Naive thymus-derived CD8-positive, alpha-beta T cell (primary cell): ENCODE results near the gene LMX1B. TPM values are rescaled to one million over a fixed set of nuclear protein-coding genes. Genes with fewer than 3 reads are reported as not detected.

Source experiments
- ATAC-seq, 2 donors: fragments of 150-1000 bp; cut with Tn5 transposase in 1 of 2; sonication (Bioruptor Pico), chemical (Tn5 transposase) in 1 of 2; 1 replicate in 1 of 2; 2 replicates in 1 of 2; pipeline ENCODE4 v1.10.0; 2021; ENCODE audit warnings: mild to moderate bottlenecking in 2 of 2, moderate library complexity in 2 of 2
- POLR2A ChIA-PET: fragments of 350-600 bp; sonication (Branson Sonifier 250); formaldehyde crosslinking; loops from one replicate; lab custom pipeline; 2021; ENCODE audit warnings: antibody characterized with exemption; lab: Charles Lee
- DNase-seq, 10 donors: peaks; one replicate each; pipeline versions ENCODE4 v3.0.0 to v3.0.0-alpha.2; 2020 to 2022
- H3K27ac Mint-ChIP-seq, 10 donors: one replicate each; pipeline ENCODE4 v1.8.0; 2020 to 2022; ENCODE audit warnings: mild to moderate bottlenecking in 10 of 10, mixed read lengths in 10 of 10, moderate library complexity in 4 of 10, inconsistent platforms in 1 of 10
- H3K27me3 Mint-ChIP-seq, 5 donors: one replicate each; pipeline ENCODE4 v1.8.0; 2021 to 2022; ENCODE audit warnings: mixed read lengths in 5 of 5
- H3K36me3 Mint-ChIP-seq, 3 donors: one replicate each; pipeline ENCODE4 v1.8.0; 2020 to 2022; ENCODE audit warnings: mixed read lengths in 3 of 3, mild to moderate bottlenecking in 2 of 3, inconsistent platforms in 1 of 3
- H3K4me1 Mint-ChIP-seq, 4 donors: one replicate each; pipeline ENCODE4 v1.8.0; 2021 to 2022; ENCODE audit warnings: mixed read lengths in 4 of 4
- H3K4me3 Mint-ChIP-seq, 10 donors: one replicate each; pipeline ENCODE4 v1.8.0; 2020 to 2022; ENCODE audit warnings: mild to moderate bottlenecking in 10 of 10, mixed read lengths in 10 of 10, moderate library complexity in 6 of 10, inconsistent platforms in 1 of 10
- H3K9me3 Mint-ChIP-seq, 9 donors: one replicate each; pipeline ENCODE4 v1.8.0; 2020 to 2022; ENCODE audit warnings: mixed read lengths in 9 of 9, mild to moderate bottlenecking in 3 of 9, inconsistent platforms in 1 of 9, moderate library complexity in 1 of 9
- polyA plus RNA-seq, 3 donors: library from polyadenylated mRNA; unstranded; fragments of 300-500 nt; fragmentation: Illumina TruSeq; gene quantifications; one replicate each; pipeline ENCODE4 v1.2.3, GENCODE V29; 2021
- total RNA-seq, 8 experiments: library from RNA in 2 of 8; stranded (reverse) in 2 of 8; gene quantifications; one replicate each; pipeline ENCODE4 v1.2.3 and lab custom pipeline; 2021 to 2026

Gene LMX1B
- total and polyA plus RNA-seq, 5 experiments from 2014 or later, result not detected

- DNase-seq (no peak), ATAC-seq (peak in 1 of 2 donors; percentile 22)
- Mint-ChIP-seq H3K4me1 (peaks cover 1 to 6% (median 4%) of the 10 kb centered on the region in 4 donors), H3K27ac (no peak overlapping the region), H3K4me3 (peak overlapping the region in 7 of 10 donors; percentile 19 to 46 (median 36)), H3K9me3 (peaks cover 0 to 3% (median 0%) of the 10 kb centered on the region in 9 donors), H3K27me3 (peaks cover 44 to 90% (median 80%) of the 10 kb centered on the region in 5 donors), H3K36me3 (peaks cover 0 to 2% (median 0%) of the 10 kb centered on the region in 3 donors)
- POLR2A ChIA-PET, result no interaction called here
Measured at GRCh38 chr9:126682928-126683697, 69.4 kb downstream of the LMX1B start.

- H3K36me3 Mint-ChIP-seq, result peaks cover 0 to 2% (median 0%) of the 10 kb centered on the region in 3 donors
- POLR2A ChIA-PET, result no interaction called here
- H3K4me3 Mint-ChIP-seq, result peak overlapping the region in 7 of 10 donors; percentile 19 to 46 (median 36)
- no peak for ATAC-seq
- no peak for DNase-seq
- peaks cover 1 to 6% (median 4%) of the 10 kb centered on the region in 4 donors for H3K4me1 Mint-ChIP-seq
- H3K9me3 Mint-ChIP-seq, result peaks cover 0 to 3% (median 0%) of the 10 kb centered on the region in 9 donors
- peaks cover 44 to 93% (median 78%) of the 10 kb centered on the region in 5 donors for H3K27me3 Mint-ChIP-seq
- peak overlapping the region in 1 of 10 donors; percentile 25 for H3K27ac Mint-ChIP-seq
Measured at GRCh38 chr9:126683698-126684044, 69.9 kb downstream of the LMX1B start.

DNA sequence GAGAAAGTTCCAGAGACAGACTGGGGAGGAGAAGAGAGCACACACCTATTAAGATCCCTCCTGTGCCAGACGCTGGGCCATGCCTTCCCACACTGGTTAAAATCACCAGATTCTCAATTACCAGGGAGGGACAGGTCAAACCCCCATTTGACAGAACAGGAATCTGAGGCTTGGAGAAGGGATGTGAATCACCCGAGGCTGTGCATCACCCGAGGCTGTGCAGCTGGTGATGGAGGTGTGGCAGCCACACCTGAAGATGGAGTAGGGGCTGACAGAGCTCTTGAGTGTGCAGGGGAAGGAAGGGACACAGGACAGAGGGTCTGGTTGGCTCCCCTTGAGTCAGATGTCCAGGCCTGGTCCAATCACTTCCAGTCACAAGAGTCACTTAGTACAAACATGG lies 70.6 kb downstream of the LMX1B start:
- POLR2A ChIA-PET, result no interaction called here
- DNase-seq, result no peak
- Mint-ChIP-seq H3K36me3 (peaks cover 0 to 2% (median 0%) of the 10 kb centered on the region in 3 donors), H3K27me3 (peaks cover 40 to 93% (median 71%) of the 10 kb centered on the region in 5 donors), H3K4me3 (no peak overlapping the region), H3K9me3 (peaks cover 0 to 3% (median 0%) of the 10 kb centered on the region in 9 donors), H3K4me1 (peaks cover 1 to 6% (median 4%) of the 10 kb centered on the region in 4 donors), H3K27ac (no peak overlapping the region)
- ATAC-seq, result no peak

GRCh38 chr9:126684965-126685465 lies 71.3 kb downstream of the LMX1B start:
- peaks cover 0 to 3% (median 0%) of the 10 kb centered on the region in 9 donors for H3K9me3 Mint-ChIP-seq
- no peak for DNase-seq
- peaks cover 1 to 10% (median 5%) of the 10 kb centered on the region in 4 donors for H3K4me1 Mint-ChIP-seq
- H3K27me3 Mint-ChIP-seq, result peaks cover 39 to 93% (median 70%) of the 10 kb centered on the region in 5 donors
- ATAC-seq, result no peak
- peak overlapping the region in 1 of 10 donors; percentile 15 for H3K27ac Mint-ChIP-seq
- POLR2A ChIA-PET, result no interaction called here
- H3K4me3 Mint-ChIP-seq, result no peak overlapping the region
- H3K36me3 Mint-ChIP-seq, result peaks cover 0 to 2% (median 0%) of the 10 kb centered on the region in 3 donors

- H3K36me3 Mint-ChIP-seq, result no peaks in the 10 kb centered on the region
- no peak overlapping the region for H3K4me3 Mint-ChIP-seq
- POLR2A ChIA-PET, result no interaction called here
- peaks cover 0 to 3% (median 0%) of the 10 kb centered on the region in 9 donors for H3K9me3 Mint-ChIP-seq
- H3K27me3 Mint-ChIP-seq, result peaks cover 32 to 87% (median 52%) of the 10 kb centered on the region in 5 donors
- peaks cover 0 to 11% (median 6%) of the 10 kb centered on the region in 4 donors for H3K4me1 Mint-ChIP-seq
- no peak overlapping the region for H3K27ac Mint-ChIP-seq
- ATAC-seq (no peak), DNase-seq (no peak)
Measured at GRCh38 chr9:126687930-126688461, 74.3 kb downstream of the LMX1B start.

GRCh38 chr9:126688617-126689016 lies 74.9 kb downstream of the LMX1B start:
- no peak overlapping the region for H3K4me3 Mint-ChIP-seq
- no peaks in the 10 kb centered on the region for H3K36me3 Mint-ChIP-seq
- DNase-seq (no peak), ATAC-seq (no peak)
- no peak overlapping the region for H3K27ac Mint-ChIP-seq
- H3K27me3 Mint-ChIP-seq, result peaks cover 30 to 85% (median 48%) of the 10 kb centered on the region in 5 donors
- H3K4me1 Mint-ChIP-seq, result peaks cover 0 to 8% (median 3%) of the 10 kb centered on the region in 4 donors
- peaks cover 0 to 3% (median 0%) of the 10 kb centered on the region in 9 donors for H3K9me3 Mint-ChIP-seq
- POLR2A ChIA-PET, result interaction anchor here (0.7 kb wide), 1 partner anchor 132 kb away, joined by 3 read pairs; no protein-coding TSS in a partner anchor

DNA sequence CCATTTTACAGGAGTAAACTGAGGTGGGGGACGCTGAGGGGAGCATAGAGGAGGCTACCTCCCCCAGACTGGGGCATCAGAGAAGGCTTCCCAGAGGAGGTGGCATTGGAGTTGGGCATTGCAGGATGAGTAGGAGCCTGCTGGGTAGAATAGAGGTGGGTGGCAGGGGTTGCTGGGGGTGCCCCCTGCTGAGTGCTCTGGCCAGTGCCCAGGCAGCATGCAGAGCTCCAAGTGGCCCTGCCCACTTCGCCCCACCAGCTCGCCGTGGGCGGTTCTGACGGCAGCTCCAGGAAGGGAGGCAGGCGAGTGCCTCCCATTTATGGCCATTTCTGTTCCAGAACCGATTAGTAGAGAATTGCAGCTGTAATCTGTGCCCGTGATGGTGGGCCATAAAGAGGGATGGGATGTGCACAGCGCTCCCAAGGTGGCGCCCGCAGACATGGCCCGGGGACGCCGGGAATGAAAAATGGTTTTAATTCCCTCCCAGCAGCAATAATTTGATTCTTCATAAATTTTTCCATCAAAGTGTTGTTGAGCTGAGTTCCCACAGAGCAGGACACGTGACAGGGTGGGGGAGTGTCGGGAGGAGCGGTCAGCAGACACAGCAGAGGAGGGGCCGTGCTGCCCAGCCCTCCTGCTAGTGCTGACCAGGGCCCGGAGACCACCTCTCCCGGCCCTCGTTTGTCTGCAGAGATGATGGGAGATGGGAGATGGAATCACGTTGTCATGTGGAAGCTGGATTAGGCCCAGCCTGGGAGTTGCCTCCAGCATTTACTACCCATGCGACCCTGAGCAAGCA lies 75.5 kb downstream of the LMX1B start:
- no peak overlapping the region for H3K4me3 Mint-ChIP-seq
- no peaks in the 10 kb centered on the region for H3K36me3 Mint-ChIP-seq
- DNase-seq, result no peak
- peaks cover 0 to 6% (median 3%) of the 10 kb centered on the region in 4 donors for H3K4me1 Mint-ChIP-seq
- H3K9me3 Mint-ChIP-seq, result peaks cover 0 to 3% (median 0%) of the 10 kb centered on the region in 9 donors
- POLR2A ChIA-PET, result interaction anchor here (0.7 kb wide), 1 partner anchor 132 kb away, joined by 3 read pairs; no protein-coding TSS in a partner anchor
- peaks cover 24 to 79% (median 42%) of the 10 kb centered on the region in 5 donors for H3K27me3 Mint-ChIP-seq
- H3K27ac Mint-ChIP-seq, result no peak overlapping the region
- no peak for ATAC-seq

GRCh38 chr9:126690431-126691051 lies 76.8 kb downstream of the LMX1B start:
- H3K27ac Mint-ChIP-seq, result no peak overlapping the region
- H3K9me3 Mint-ChIP-seq, result no peaks in the 10 kb centered on the region
- ATAC-seq (peak; percentile 74 to 76), DNase-seq (peak; percentile 14 to 74 (median 44))
- H3K27me3 Mint-ChIP-seq, result peaks cover 12 to 76% (median 36%) of the 10 kb centered on the region in 5 donors
- H3K36me3 Mint-ChIP-seq, result no peaks in the 10 kb centered on the region
- H3K4me1 Mint-ChIP-seq, result peaks cover 0 to 6% (median 3%) of the 10 kb centered on the region in 4 donors
- POLR2A ChIA-PET, result no interaction called here
- no peak overlapping the region for H3K4me3 Mint-ChIP-seq

- H3K27ac Mint-ChIP-seq, result no peak overlapping the region
- H3K36me3 Mint-ChIP-seq, result no peaks in the 10 kb centered on the region
- no peak for ATAC-seq
- peaks cover 4 to 63% (median 28%) of the 10 kb centered on the region in 5 donors for H3K27me3 Mint-ChIP-seq
- DNase-seq, result no peak
- H3K4me3 Mint-ChIP-seq, result no peak overlapping the region
- POLR2A ChIA-PET, result no interaction called here
- H3K4me1 Mint-ChIP-seq, result peaks cover 0 to 6% (median 3%) of the 10 kb centered on the region in 4 donors
- no peaks in the 10 kb centered on the region for H3K9me3 Mint-ChIP-seq
Measured at GRCh38 chr9:126692041-126692758, 78.5 kb downstream of the LMX1B start.

DNA sequence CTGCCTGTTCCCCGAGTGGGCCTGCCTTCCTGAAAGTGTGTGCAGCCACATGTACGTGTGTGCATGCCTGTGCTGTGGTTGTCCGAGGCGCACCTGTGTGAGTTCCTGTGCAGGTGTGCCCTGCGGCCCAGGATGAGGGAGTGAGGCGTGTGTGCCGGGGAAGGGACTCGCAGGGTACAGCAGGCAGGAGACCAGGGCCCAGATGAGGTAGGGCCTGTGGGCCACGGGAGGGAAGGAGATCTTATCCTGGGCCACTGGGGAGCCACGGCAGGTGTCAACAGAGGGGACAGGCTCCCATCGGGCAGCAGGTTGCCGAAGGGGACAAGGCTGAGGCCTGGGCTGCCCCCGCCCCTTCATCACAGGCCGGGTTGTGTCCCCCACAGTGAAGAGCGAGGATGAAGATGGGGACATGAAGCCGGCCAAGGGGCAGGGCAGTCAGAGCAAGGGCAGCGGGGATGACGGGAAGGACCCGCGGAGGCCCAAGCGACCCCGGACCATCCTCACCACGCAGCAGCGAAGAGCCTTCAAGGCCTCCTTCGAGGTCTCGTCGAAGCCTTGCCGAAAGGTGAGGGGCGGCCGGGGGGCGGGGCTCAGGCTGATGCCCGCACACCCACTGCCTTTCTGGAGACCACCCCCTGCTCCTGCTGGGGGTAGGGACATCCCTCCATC lies 79.2 kb downstream of the LMX1B start:
- no peaks in the 10 kb centered on the region for H3K9me3 Mint-ChIP-seq
- no peaks in the 10 kb centered on the region for H3K36me3 Mint-ChIP-seq
- ATAC-seq, result no peak
- H3K27me3 Mint-ChIP-seq, result peaks cover 4 to 56% (median 24%) of the 10 kb centered on the region in 5 donors
- H3K4me3 Mint-ChIP-seq, result no peak overlapping the region
- no peak overlapping the region for H3K27ac Mint-ChIP-seq
- peaks cover 0 to 6% (median 3%) of the 10 kb centered on the region in 4 donors for H3K4me1 Mint-ChIP-seq
- POLR2A ChIA-PET, result no interaction called here
- peak in 1 of 10 donors; percentile 61 for DNase-seq

DNA sequence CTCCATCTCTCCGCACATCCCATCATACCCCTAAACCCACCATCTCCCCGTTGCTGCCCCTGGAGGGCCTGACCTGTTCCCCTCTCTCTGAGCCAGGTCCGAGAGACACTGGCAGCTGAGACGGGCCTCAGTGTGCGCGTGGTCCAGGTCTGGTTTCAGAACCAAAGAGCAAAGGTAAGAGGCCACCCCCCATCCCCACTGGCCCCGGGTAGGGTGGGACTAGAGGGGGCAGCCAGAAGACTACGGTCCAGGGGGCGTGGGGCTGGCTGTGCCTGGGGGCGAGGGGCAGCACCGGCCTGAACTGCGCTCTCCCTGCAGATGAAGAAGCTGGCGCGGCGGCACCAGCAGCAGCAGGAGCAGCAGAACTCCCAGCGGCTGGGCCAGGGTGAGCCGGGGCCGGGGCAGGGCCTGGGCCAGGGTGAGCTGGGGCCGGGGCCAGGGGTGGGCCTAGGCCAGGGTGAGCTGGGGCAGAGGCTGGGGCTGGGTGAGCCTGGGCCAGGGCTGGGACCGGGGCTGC lies 79.8 kb downstream of the LMX1B start:
- Mint-ChIP-seq H3K27ac (no peak overlapping the region), H3K4me3 (no peak overlapping the region), H3K36me3 (no peaks in the 10 kb centered on the region), H3K4me1 (peaks cover 0 to 6% (median 3%) of the 10 kb centered on the region in 4 donors), H3K27me3 (peaks cover 4 to 51% (median 24%) of the 10 kb centered on the region in 5 donors), H3K9me3 (no peaks in the 10 kb centered on the region)
- ATAC-seq (no peak), DNase-seq (peak in 1 of 10 donors; percentile 58)
- POLR2A ChIA-PET, result no interaction called here
